NCI-H2107 treated with DMSO at 0.1 percent for 48 hours (cell line): ENCODE results near the gene GABRB3.

Experiments
- DNase-seq: peaks from one replicate; lab custom pipeline; 2025; ENCODE audit not compliant: unreplicated experiment; lab: John Stamatoyannopoulos, UW

Gene GABRB3

GRCh38 chr15:26631894-26632293, 141.0 kb downstream of the GABRB3 start:
- no peak for DNase-seq

GRCh38 chr15:26630857-26631256, 142.0 kb downstream of the GABRB3 start:
- DNase-seq: peak; percentile 6

DNA sequence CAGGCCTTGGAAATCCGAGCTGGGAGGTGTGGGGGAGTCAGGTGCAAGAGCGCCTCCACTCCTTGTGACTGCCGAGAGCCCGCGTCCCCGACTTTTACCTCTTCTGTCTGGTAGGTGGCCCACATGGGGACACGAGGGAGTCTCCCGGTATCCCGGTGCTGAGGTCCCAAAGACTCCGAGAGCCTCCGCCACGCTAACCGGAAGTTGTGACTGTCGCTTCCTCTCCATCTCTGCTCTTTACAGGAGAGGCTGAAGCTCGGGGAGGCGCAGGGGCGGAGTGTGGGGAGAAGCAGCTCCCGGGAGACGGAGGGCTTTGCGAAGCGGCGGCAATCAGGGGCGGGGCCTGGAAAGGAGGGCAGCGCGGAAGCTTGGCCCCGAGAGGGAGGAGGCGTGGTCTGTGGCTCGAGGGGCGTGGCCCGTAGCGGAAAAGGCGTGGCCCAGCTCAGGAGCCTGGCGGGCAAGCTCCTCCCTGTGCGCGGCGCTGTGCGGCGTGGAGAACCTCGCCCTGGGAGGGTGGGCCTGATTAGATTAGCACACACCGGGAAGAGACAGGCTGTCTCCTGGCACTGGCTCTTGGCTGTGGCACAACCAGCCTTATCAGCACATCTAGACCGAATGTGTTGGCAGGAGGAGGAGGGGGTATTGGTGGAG, 143.9 kb downstream of the GABRB3 start:
- no peak for DNase-seq

- no peak for DNase-seq
These were observed 144.8 kb downstream of the GABRB3 start for GRCh38 chr15:26628071-26628470.

DNA sequence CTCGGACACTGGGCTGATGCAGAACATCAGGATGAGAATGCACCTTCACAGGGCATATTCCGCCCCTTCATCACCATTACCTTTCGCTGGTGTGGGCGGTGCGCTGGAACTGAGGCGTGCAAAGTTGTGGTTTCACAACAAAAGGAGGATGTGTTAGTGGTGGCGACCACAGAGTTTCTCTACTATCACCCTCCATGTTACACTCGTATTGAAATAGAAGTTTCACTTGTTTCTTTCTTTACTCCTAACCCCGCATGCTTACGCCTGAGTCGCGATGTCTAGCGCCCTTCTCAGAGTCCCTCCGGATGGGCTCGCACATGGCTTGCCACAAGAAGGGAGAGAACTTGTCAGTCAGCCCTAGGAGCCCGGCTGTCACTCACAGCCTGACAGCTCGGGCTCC, 148.7 kb downstream of the GABRB3 start:
- no peak for DNase-seq

- no peak for DNase-seq
These were observed 149.8 kb downstream of the GABRB3 start for GRCh38 chr15:26623071-26623470.

GRCh38 chr15:26621816-26622215, 151.1 kb downstream of the GABRB3 start:
- peak; percentile 5 for DNase-seq

DNA sequence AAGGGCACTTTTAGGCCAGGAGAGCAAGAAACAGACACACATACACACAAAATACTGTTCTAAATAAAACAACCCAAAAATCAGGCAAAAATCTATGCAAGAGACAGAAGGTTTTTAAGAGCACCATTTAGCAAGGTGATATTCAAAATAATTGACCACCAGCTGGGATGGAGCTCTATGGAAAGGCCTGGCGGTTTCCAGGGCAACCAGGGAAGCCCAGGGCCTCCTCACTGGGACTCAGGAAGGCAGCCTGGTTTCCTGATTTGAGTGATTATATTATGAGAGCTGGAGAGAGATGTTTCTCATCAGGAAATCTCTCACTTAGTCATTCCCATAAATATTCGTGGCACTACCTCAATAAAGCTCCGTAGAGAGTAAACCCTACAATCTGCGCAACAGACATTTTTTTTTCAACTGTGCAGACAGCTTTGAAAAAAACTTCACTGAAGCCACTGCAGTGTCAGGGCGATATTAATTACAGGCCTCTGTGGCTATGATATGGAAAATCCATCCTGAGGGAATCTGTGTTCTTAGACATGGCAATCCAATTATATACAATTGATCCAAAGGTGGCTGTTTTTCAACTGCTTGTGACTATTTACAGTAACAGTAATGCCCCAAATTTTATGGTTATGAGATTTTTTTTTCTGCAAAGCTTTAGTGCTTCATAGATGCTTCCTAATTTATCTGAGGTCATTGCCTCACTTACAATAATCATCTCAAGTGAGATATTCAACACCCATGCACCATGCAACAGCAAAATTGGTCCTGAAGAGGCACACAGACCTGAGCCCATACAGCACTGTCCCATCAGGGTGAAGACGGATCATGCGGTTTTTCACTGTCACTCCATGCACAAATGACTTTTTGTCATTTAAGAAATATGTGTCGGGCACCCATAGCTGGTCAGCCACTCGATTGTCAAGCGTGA, 152.1 kb downstream of the GABRB3 start:
- DNase-seq: no peak

DNA sequence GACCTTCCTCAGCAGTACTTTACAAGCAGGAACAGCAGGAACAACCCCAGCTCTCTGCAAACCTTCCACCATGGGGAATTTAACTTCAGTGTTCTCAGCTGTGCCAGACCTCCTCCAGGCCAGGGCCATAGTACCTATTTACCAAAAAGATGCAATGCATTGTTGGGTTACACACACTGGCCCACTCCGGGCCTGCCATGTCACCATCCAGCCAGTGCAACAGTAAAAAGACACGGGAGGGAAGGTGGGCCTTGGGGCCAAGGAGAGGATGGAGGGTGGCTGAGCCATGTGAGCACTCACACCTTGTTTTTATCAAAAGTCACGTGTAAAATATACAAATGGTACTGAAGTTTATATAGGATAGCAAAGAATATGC, 157.0 kb downstream of the GABRB3 start:
- no peak for DNase-seq

GRCh38 chr15:26615188-26615926, 157.5 kb downstream of the GABRB3 start:
- DNase-seq: no peak

DNA sequence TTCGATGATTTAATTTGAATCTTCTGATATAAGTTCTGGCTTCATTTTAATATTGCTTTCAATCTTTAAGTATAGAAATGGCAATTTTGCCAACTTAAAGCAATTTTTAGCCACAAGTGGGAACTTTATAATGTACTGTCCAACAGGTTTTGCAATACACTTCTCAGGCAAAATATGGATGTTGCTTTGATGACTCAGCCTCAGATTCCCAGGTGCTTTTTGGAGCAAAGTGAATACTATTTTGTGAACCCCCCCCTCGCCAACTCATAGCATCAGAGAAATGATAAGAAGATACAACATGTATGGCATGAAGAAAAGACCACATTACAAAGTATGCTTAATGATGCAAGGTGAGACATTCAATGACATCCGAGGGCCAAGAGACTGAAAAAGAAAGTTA, 158.1 kb downstream of the GABRB3 start:
- no peak for DNase-seq

- DNase-seq: no peak
These were observed 174.2 kb downstream of the GABRB3 start for GRCh38 chr15:26598704-26599103.

DNA sequence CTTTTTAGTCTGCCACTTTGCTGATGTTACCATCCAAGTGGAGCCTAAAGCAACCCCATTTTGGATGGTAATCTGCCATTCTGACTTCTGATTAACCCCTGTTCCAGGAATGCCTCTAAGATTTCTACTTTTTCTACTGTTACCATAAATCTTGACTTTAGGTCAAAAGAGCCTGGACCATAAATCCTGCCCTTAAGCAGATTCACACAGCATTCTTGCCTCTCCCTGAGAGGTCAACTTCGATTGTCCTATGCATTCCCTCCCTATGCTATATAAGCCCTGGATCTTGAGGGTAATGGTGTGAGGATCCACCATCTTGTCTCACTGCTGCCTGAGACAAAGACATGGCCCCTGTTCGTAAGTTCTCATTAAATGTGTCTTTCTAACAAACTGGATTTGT, 177.3 kb downstream of the GABRB3 start:
- no peak for DNase-seq

DNA sequence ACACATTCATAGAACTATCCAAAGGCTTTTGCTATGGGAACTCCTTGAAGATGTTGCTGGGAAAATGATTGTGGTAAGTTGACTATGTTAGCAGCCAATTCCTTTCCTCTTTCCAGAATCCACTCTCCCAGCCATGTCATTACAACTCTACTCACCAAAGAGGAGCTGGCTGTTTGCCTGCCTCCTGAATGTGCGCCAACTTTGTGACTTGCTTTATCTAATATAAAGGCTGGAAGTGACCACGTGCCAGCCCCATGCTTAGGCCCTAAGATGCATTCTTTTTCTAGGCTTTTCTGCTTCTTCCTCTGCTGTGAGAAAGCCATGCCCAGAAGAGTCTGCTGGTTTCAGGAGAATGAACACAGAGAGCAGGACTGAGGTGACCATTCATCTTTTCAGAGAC, 182.2 kb downstream of the GABRB3 start:
- DNase-seq: no peak

GRCh38 chr15:26582840-26583239, 190.0 kb downstream of the GABRB3 start:
- DNase-seq: no peak

- DNase-seq: no peak
These were observed 191.9 kb downstream of the GABRB3 start for GRCh38 chr15:26580943-26581342.

DNA sequence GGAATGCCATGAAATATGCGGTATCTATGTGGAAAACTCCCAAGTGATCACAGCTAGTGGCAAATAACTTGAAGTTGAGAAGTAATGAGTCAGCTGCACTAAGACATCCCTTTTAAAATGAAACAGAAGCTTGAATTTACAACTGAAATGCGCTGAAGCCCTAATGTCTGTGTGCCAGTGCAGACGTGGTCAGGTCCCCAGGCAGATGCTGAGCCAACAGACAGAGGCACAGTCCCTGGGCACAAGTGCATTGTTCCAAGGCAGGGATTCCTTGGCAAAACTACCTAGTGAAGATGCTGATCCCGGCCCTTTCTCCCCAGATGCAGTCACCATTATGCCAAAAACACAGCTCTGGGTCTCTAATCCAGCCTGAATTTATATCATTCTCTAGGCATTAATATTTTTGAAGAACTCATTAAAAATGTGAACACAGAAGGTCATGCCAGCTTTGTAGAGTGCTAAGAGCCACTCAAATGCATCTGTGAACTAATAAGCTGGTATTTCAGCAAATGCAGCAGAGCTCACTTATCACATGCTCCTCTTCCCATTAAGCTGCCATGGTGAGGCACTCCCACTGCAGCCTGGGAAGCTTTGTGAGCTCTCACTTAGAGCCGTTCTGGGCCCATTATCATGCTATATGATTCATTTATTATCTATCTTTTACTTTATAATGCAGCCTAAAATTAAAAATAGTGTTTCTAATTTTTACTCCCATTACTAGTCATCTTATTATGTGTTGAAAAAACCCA, 200.1 kb downstream of the GABRB3 start:
- no peak for DNase-seq

GRCh38 chr15:26571346-26571745, 201.5 kb downstream of the GABRB3 start:
- no peak for DNase-seq

- DNase-seq: no peak
These were observed 207.3 kb downstream of the GABRB3 start for GRCh38 chr15:26565542-26565941.

GRCh38 chr15:26564361-26564760, 208.5 kb downstream of the GABRB3 start:
- DNase-seq: no peak

GRCh38 chr15:26562336-26562735, 210.5 kb downstream of the GABRB3 start:
- DNase-seq: no peak
